Measurements from ENCODE around the gene SPOUT1.
"Not testable (repeated sequence)": the region's sequence is repeated elsewhere in the genome, so short reads cannot be mapped to it uniquely, and the experiment has no call there.

- TF ChIP-seq, protein P1, sequence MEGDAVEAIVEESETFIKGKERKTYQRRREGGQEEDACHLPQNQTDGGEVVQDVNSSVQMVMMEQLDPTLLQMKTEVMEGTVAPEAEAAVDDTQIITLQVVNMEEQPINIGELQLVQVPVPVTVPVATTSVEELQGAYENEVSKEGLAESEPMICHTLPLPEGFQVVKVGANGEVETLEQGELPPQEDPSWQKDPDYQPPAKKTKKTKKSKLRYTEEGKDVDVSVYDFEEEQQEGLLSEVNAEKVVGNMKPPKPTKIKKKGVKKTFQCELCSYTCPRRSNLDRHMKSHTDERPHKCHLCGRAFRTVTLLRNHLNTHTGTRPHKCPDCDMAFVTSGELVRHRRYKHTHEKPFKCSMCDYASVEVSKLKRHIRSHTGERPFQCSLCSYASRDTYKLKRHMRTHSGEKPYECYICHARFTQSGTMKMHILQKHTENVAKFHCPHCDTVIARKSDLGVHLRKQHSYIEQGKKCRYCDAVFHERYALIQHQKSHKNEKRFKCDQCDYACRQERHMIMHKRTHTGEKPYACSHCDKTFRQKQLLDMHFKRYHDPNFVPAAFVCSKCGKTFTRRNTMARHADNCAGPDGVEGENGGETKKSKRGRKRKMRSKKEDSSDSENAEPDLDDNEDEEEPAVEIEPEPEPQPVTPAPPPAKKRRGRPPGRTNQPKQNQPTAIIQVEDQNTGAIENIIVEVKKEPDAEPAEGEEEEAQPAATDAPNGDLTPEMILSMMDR (IDR thresholded peaks at IDR 0.05): not testable (repeated sequence)
- TF ChIP-seq ZFX (IDR thresholded peaks at IDR 0.05; ENCODE audit: borderline replicate concordance): not testable (repeated sequence)
These were observed 24.9 kb upstream of the SPOUT1 start for GRCh38 chr9:128854454-128854853.
